GM13977 (cell line): Measurements from ENCODE around the gene MXD3.

Source experiments
- DNase-seq: peaks from one replicate; pipeline ENCODE4 v3.0.0; 2012; ENCODE audit warnings: low spot score
- in situ Hi-C: fragments of 300-500 bp; cut with MboI; formaldehyde crosslinking; loops from one replicate; pipeline ENCODE4 v1.12.0; 2022; ENCODE audit warnings: low sequenced_read_pairs, low pct_unique_long_range_greater_than_20kb, mixed read lengths, inconsistent platforms; ENCODE audit not compliant: unreplicated experiment
- TF ChIP-seq, protein P1 (sequence below): IDR thresholded peaks from 2 replicates; pipeline ENCODE4 v1.5.1; 2012; ENCODE audit warnings: mild to moderate bottlenecking, control low read depth; ENCODE audit not compliant: insufficient read depth; ENCODE audit errors: extremely low read depth, missing control alignments

Gene MXD3

DNA sequence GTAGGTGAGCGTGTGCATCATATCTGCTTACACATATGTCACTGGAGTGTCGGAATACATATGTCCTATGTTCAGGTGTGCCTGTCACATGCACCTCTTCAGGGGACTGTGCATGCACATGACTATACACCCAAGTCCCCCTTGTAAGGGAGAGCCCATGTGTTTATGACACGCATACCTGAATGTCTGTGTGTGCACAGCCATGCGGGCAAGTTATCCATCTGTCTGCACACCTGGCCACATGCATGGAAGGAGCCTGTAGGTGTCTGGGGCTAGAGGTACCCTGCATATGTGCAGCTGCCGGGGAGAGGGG, 45.4 kb upstream of the MXD3 start:
- no peak for DNase-seq
- TF ChIP-seq, protein P1, sequence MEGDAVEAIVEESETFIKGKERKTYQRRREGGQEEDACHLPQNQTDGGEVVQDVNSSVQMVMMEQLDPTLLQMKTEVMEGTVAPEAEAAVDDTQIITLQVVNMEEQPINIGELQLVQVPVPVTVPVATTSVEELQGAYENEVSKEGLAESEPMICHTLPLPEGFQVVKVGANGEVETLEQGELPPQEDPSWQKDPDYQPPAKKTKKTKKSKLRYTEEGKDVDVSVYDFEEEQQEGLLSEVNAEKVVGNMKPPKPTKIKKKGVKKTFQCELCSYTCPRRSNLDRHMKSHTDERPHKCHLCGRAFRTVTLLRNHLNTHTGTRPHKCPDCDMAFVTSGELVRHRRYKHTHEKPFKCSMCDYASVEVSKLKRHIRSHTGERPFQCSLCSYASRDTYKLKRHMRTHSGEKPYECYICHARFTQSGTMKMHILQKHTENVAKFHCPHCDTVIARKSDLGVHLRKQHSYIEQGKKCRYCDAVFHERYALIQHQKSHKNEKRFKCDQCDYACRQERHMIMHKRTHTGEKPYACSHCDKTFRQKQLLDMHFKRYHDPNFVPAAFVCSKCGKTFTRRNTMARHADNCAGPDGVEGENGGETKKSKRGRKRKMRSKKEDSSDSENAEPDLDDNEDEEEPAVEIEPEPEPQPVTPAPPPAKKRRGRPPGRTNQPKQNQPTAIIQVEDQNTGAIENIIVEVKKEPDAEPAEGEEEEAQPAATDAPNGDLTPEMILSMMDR: no peak
- in situ Hi-C loops: no loop called here

DNA sequence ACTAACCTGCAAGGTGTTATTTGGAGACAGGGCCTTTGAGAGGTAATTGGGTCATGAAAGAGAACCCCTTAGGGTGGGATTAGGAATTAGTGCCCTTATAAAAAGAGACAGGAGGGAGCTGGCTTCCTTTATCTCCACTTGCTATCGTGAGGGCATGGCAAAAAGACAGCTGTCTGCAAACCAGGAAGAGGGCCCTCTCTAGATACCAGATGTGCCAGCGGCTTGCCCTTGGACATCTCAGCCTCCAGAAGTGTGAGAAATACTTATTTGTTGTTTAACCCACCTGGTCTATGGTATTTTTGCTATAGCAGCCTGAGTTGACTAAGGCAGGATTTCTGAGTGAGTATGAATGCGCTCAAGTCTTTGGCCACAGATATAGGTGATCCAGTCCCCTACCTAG, 45.0 kb upstream of the MXD3 start:
- TF ChIP-seq, protein P1: no peak
- in situ Hi-C loops: no loop called here
- no peak for DNase-seq

DNA sequence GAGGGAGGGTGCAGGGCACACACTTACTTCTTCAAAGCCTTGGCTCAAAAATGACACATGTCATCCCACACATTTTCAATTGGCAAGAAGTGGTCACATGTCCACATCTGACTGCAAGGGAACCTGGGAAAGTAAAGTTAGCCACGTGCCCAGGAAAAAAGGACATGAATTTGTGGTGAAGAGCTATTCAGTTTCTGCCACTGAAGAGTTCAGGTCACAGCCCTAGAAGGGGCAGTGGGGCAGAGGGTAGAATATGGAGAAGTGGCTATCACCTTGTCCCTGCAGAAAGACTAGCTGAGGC, 44.1 kb upstream of the MXD3 start:
- DNase-seq: no peak
- TF ChIP-seq, protein P1: no peak
- in situ Hi-C loops: no loop called here

DNA sequence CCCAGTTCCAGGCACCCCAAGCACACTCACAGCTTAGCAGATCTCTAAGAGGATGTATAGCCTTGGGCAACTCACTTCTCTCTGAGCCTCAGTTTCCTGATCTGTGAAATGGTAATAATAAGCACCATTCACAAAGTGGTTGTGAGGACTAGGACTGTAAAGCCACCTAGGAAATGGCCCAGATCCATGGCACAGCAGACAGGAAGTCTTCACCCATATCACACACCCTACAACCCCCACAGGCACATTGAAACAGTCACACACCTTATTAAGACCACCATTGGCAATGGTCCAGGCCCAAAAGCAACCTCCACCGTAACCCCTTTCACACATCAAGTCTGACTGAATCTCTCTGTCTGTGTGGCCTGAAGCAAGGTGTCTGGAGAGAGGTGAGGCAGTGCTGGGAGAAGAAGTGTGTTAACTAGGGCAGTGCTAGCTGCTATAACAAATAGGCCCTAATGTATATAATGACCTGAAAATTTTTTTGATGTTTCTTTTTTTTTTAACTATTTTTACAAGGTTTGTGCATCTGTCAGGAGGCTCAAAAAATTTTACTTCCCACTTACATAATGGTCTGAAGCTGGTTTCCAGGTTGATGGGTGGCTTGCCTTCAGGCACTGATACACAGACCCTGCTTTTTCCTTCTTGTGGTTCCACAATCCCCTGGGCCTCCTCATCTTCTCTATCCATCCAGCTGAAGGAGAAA, 43.6 kb upstream of the MXD3 start:
- in situ Hi-C loops: no loop called here
- no peak for DNase-seq
- TF ChIP-seq, protein P1: no peak

DNA sequence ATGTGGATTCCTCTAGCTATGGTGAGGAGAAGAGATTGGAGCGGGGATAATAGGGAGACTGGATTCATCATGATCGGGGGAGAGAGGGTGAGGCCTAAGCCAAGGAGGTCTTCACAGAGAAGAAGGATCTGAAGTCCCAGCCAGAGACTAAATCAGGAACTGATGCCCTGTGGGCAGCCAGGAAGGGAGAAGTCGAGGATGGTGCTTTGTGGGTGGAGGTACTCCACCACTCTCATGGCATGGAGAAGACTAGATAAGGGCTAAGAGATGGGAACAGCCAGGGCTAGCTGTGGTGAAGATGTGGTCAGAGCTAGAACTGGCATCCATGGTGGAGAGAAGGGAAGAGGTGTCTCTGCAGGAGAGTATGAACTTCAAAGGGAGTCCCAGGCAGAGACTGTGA, 43.0 kb upstream of the MXD3 start:
- in situ Hi-C loops: no loop called here
- no peak for DNase-seq
- TF ChIP-seq, protein P1: no peak

DNA sequence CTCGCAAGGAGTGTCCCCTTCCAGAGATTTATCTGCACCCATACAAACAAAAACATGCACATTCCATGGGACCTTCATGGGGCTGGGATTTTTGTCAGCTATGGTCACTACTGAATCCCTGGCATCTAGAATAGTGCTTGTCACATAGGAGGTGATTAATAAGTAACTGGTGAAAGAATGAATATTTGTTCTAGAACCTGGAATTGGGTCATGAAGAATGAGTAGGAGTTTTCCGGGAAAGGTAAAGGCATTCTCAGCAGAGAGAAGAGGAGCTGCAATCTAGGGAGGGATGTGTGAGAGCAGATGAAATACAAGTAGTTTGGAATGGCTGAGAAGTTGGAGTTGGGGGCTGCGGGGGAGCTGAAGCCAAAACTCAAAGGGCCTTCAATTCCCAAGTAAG, 42.6 kb upstream of the MXD3 start:
- in situ Hi-C loops: no loop called here
- TF ChIP-seq, protein P1: no peak
- no peak for DNase-seq

DNA sequence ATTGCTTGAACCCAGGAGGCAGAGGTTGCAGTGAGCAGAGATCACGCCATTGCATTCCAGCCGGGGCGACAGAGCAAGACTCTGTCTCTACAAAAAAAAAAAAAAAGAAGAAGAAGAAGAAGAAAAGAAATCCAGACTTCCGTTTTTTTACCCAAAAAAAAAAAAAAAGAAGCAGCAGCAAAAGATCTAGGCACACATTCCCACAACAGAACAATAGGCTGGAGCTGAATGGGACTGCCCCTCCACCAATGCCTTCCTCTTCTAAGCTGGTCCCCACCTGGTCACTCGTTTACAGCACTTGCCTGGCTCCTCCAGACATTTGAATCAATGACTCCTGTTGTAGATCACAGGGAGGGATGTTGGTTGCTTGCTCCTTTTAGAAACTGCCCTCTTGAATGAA, 41.4 kb upstream of the MXD3 start:
- in situ Hi-C loops: no loop called here
- DNase-seq: no peak
- TF ChIP-seq, protein P1: no peak
